Natural killer cell (primary cell): ENCODE results near the gene GREB1. TPM values are rescaled to one million over a fixed set of nuclear protein-coding genes. Genes with fewer than 3 reads are reported as not detected.

Experiments used
- ATAC-seq, 3 donors: fragments of 150-1000 bp in 2 of 3; fragments of 200-7000 bp in 1 of 3; cut with Tn5 transposase; 1 replicate in 1 of 3; 2 replicates in 2 of 3; pipeline ENCODE4 v1.10.0; 2021; ENCODE audit warnings: mild to moderate bottlenecking in 2 of 3, moderate library complexity in 2 of 3
- DNase-seq, 2 donors: peaks; one replicate each; pipeline versions ENCODE4 v3.0.0 to v3.0.0-alpha.2; 2013 to 2021; ENCODE audit warnings: mixed read lengths in 1 of 2
- H3K27ac ChIP-seq: one replicate; pipeline ENCODE4 v1.5.1; 2013; ENCODE audit warnings: mild to moderate bottlenecking, low read length
- H3K27me3 ChIP-seq: one replicate; pipeline ENCODE4 v1.6.1; 2013; ENCODE audit warnings: low read length; ENCODE audit not compliant: control insufficient read depth, insufficient read depth
- H3K36me3 ChIP-seq: one replicate; pipeline ENCODE4 v1.6.1; 2013; ENCODE audit warnings: low read length; ENCODE audit not compliant: control insufficient read depth, insufficient read depth
- H3K4me1 ChIP-seq: one replicate; pipeline ENCODE4 v1.6.1; 2013; ENCODE audit warnings: low read length; ENCODE audit not compliant: control insufficient read depth, insufficient read depth
- H3K4me3 ChIP-seq: one replicate; pipeline ENCODE4 v1.5.1; 2013; ENCODE audit warnings: low read length
- H3K9me3 ChIP-seq: one replicate; pipeline ENCODE4 v1.6.1; 2013; ENCODE audit warnings: low read length; ENCODE audit not compliant: control insufficient read depth, insufficient read depth
- H3K27ac Mint-ChIP-seq, 2 donors: one replicate each; pipeline ENCODE4 v1.8.0; 2022; ENCODE audit warnings: mild to moderate bottlenecking in 2 of 2, mixed read lengths in 2 of 2, moderate library complexity in 1 of 2
- H3K27me3 Mint-ChIP-seq, 2 donors: one replicate each; pipeline ENCODE4 v1.8.0; 2022; ENCODE audit warnings: low read depth in 2 of 2, mixed read lengths in 2 of 2
- H3K36me3 Mint-ChIP-seq: one replicate; pipeline ENCODE4 v1.8.0; 2022; ENCODE audit warnings: mixed read lengths
- H3K4me1 Mint-ChIP-seq, 2 donors: one replicate each; pipeline ENCODE4 v1.8.0; 2022; ENCODE audit warnings: mixed read lengths in 2 of 2
- H3K4me3 Mint-ChIP-seq: one replicate; pipeline ENCODE4 v1.8.0; 2022; ENCODE audit warnings: mild to moderate bottlenecking, moderate library complexity, mixed read lengths
- H3K9me3 Mint-ChIP-seq, 2 donors: one replicate each; pipeline ENCODE4 v1.8.0; 2022; ENCODE audit warnings: mixed read lengths in 2 of 2
- CTCF ChIP-seq: fragments of 200-600 bp; IDR thresholded peaks from one replicate; pipeline ENCODE4 v1.8.0; 2022; ENCODE audit warnings: antibody characterized with exemption
- WGBS: methylation state at CpG from one replicate; pipeline ENCODE4 v1.1.7; 2013; ENCODE audit warnings: missing lambda C conversion rate; ENCODE audit not compliant: insufficient coverage; 5-methylcytosine and 5-hydroxymethylcytosine counted together
- intact Hi-C: fragments of 100-400 bp; cut with micrococcal nuclease; formaldehyde crosslinking; loops from one replicate; pipeline ENCODE4 v1.14.2; 2022
- total RNA-seq, 4 donors: library from RNA; stranded (reverse); fragments of 120-200 nt in 1 of 4; gene quantifications; one replicate each; pipeline versions ENCODE4 v1.2.3 to v1.2.4, GENCODE V29; 2013 to 2022

Gene GREB1
- total RNA-seq, 3 donors from 2014 or later (not counting 1 experiment from before 2014, with no cell fraction given): 0.85 to 2.5 (median 2.4) TPM

GRCh38 chr2:11675423-11676112, 141.7 kb downstream of the GREB1 start:
- intact Hi-C loops: no loop called here
- Mint-ChIP-seq H3K4me3 (no peak overlapping the region), H3K9me3 (no peaks in the 10 kb centered on the region), H3K4me1 (no peaks in the 10 kb centered on the region), H3K36me3 (no peaks in the 10 kb centered on the region), H3K27ac (no peak overlapping the region), H3K27me3 (peaks cover 29 to 34% of the 10 kb centered on the region in 2 donors)
- Histone ChIP-seq H3K27me3 (peaks cover 11% of the 10 kb centered on the region), H3K9me3 (no peaks in the 10 kb centered on the region), H3K36me3 (no peaks in the 10 kb centered on the region), H3K27ac (no peak overlapping the region), H3K4me3 (no peak overlapping the region), H3K4me1 (no peaks in the 10 kb centered on the region)
- TF ChIP-seq CTCF: no peak
- WGBS: 84% methylated on average over 3 of the region's 3 CpGs
- no peak for ATAC-seq
- DNase-seq: no peak

GRCh38 chr2:11676640-11677039, 142.8 kb downstream of the GREB1 start:
- H3K4me3 Mint-ChIP-seq: no peak overlapping the region

GRCh38 chr2:11677136-11678055, 143.6 kb downstream of the GREB1 start:
- intact Hi-C loops: no loop called here
- no peak overlapping the region for H3K27ac ChIP-seq
- Mint-ChIP-seq H3K4me3 (no peak overlapping the region), H3K27ac (no peak overlapping the region), H3K27me3 (peaks cover 29 to 35% of the 10 kb centered on the region in 2 donors), H3K4me1 (no peaks in the 10 kb centered on the region), H3K36me3 (no peaks in the 10 kb centered on the region), H3K9me3 (no peaks in the 10 kb centered on the region)
- 35% methylated on average over 27 of the region's 27 CpGs for WGBS
- H3K36me3 ChIP-seq: no peaks in the 10 kb centered on the region
- DNase-seq (no peak), ATAC-seq (no peak)
- no peaks in the 10 kb centered on the region for H3K4me1 ChIP-seq
- TF ChIP-seq CTCF: no peak
- H3K9me3 ChIP-seq: no peaks in the 10 kb centered on the region
- H3K4me3 ChIP-seq: no peak overlapping the region
- peaks cover 9% of the 10 kb centered on the region for H3K27me3 ChIP-seq

More at GRCh38 chr2:11676640-11677039, 142.8 kb downstream of the GREB1 start:
- H3K4me1 ChIP-seq: no peaks in the 10 kb centered on the region
- peaks cover 29 to 34% of the 10 kb centered on the region in 2 donors for H3K27me3 Mint-ChIP-seq
- H3K4me1 Mint-ChIP-seq: no peaks in the 10 kb centered on the region
- no peak for DNase-seq
- H3K9me3 ChIP-seq: no peaks in the 10 kb centered on the region
- H3K36me3 Mint-ChIP-seq: no peaks in the 10 kb centered on the region
- peaks cover 11% of the 10 kb centered on the region for H3K27me3 ChIP-seq
- no peak overlapping the region for H3K27ac Mint-ChIP-seq
- no peaks in the 10 kb centered on the region for H3K9me3 Mint-ChIP-seq
- no peaks in the 10 kb centered on the region for H3K36me3 ChIP-seq
- intact Hi-C loops: no loop called here
- 52% methylated on average over 11 of the region's 11 CpGs for WGBS
- H3K27ac ChIP-seq: no peak overlapping the region
- no peak for TF ChIP-seq CTCF
- no peak for ATAC-seq
- H3K4me3 ChIP-seq: no peak overlapping the region
